GM19351 (cell line): ENCODE measurements around the gene ZBTB16.

ENCODE experiments used
- ATAC-seq: cut with Tn5 transposase; IDR thresholded peaks from one replicate; pipeline ENCODE4 v1.9.1; 2021; ENCODE audit warnings: mild to moderate bottlenecking, moderate library complexity; ENCODE audit not compliant: unreplicated experiment

Gene ZBTB16

GRCh38 chr11:114200351-114201133 lies 141.0 kb downstream of the ZBTB16 start:
- ATAC-seq, result no peak

- no peak for ATAC-seq
These were observed 141.7 kb downstream of the ZBTB16 start for GRCh38 chr11:114201219-114201618.

- no peak for ATAC-seq
These were observed 142.6 kb downstream of the ZBTB16 start for GRCh38 chr11:114202011-114202609.

- ATAC-seq, result no peak
These were observed 147.6 kb downstream of the ZBTB16 start for GRCh38 chr11:114207096-114207495.

GRCh38 chr11:114208377-114208776 lies 148.9 kb downstream of the ZBTB16 start:
- ATAC-seq, result no peak

GRCh38 chr11:114209343-114209742 lies 149.8 kb downstream of the ZBTB16 start:
- no peak for ATAC-seq

- no peak for ATAC-seq
These were observed 150.4 kb downstream of the ZBTB16 start for GRCh38 chr11:114209904-114210303.

GRCh38 chr11:114211444-114212121 lies 152.1 kb downstream of the ZBTB16 start:
- no peak for ATAC-seq

- no peak for ATAC-seq
These were observed 154.1 kb downstream of the ZBTB16 start for GRCh38 chr11:114213622-114214021.

GRCh38 chr11:114215428-114215827 lies 155.9 kb downstream of the ZBTB16 start:
- ATAC-seq, result no peak

GRCh38 chr11:114215871-114216795 lies 156.6 kb downstream of the ZBTB16 start:
- no peak for ATAC-seq

- ATAC-seq, result no peak
These were observed 157.3 kb downstream of the ZBTB16 start for GRCh38 chr11:114216796-114217180.

- ATAC-seq, result no peak
These were observed 159.0 kb downstream of the ZBTB16 start for GRCh38 chr11:114218508-114218907.

- no peak for ATAC-seq
These were observed 160.2 kb downstream of the ZBTB16 start for GRCh38 chr11:114219559-114220349.

- ATAC-seq, result no peak
These were observed 161.5 kb downstream of the ZBTB16 start for GRCh38 chr11:114221037-114221436.

- ATAC-seq, result no peak
These were observed 166.2 kb downstream of the ZBTB16 start for GRCh38 chr11:114225661-114226060.

GRCh38 chr11:114226356-114226755 lies 166.8 kb downstream of the ZBTB16 start:
- no peak for ATAC-seq

- ATAC-seq, result no peak
These were observed 169.2 kb downstream of the ZBTB16 start for GRCh38 chr11:114228435-114229411.
